Activated T-cell treated with anti-CD3 and anti-CD28 coated beads for 1 hour (primary cell): ENCODE measurements around the gene ZAP70.

ENCODE experiments used
- DNase-seq: peaks from one replicate; pipeline ENCODE4 v3.0.0-alpha.2; 2020; ENCODE audit warnings: low read depth

The ZAP70 gene

DNA sequence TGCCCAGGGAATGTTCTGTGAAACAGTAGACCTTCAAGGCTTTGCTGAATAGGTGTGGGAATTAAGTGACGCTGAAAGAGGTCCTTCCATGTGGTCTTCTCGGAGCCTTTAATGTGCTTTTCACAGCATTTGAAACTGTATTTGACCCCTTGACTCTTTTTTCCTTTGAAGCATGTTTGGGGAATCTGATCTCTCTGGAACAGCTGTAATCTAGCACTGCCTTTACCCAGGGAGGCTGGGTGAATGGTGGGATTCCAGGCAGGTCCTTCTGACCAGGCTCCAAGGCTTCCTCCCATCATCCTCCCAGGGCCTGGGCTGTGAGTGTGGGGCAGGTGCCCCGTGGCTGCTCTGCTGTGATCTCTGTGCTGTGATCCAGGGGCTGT, 4.2 kb downstream of the ZAP70 start:
- DNase-seq, result no peak

DNA sequence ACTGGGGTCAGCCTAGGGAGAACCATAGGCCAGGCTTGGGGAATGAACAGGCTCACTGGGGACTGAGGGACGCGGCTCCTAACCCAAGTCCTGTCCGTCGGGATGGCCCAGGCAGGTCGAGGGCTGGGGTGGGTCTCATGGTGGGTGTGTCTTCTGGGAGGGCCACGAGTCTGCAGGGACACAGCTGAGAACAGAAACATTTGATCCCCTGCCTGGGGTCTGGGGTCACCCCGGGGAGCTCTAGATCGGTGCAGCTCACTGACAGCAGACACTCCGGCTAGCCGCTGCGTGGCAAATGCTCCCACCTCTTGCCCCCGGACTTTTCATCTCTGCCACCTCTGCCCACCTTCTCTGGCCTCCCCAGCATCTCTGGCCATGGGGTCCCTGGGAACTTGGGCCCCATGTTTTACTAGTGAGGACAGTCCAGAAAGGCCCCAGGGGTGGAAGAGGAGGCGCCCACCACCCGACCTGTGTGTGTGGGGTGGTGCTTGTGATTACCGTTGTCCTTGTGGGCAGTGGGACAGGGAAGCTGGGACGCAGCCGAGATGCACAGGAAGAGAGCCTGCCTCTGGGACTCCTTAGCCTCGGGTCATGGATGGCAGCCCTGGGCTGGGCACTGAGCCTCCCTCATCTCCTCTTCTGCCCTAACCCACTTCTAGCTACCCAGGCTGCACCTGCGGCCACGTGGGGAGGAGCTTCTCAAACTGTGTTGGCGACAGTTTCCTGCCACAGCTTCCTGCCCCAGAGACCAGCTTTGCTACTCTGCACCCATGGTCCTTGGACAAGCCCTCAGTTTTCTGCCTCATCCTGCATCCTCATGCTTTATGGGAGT, 4.9 kb downstream of the ZAP70 start:
- peak; percentile 62 for DNase-seq

- no peak for DNase-seq
These were observed 5.6 kb downstream of the ZAP70 start for GRCh38 chr2:97718942-97719341.

GRCh38 chr2:97719362-97720155, 6.2 kb downstream of the ZAP70 start:
- no peak for DNase-seq

GRCh38 chr2:97720746-97721145, 7.4 kb downstream of the ZAP70 start:
- DNase-seq, result no peak

- no peak for DNase-seq
These were observed 8.9 kb downstream of the ZAP70 start for GRCh38 chr2:97722227-97722626.

DNA sequence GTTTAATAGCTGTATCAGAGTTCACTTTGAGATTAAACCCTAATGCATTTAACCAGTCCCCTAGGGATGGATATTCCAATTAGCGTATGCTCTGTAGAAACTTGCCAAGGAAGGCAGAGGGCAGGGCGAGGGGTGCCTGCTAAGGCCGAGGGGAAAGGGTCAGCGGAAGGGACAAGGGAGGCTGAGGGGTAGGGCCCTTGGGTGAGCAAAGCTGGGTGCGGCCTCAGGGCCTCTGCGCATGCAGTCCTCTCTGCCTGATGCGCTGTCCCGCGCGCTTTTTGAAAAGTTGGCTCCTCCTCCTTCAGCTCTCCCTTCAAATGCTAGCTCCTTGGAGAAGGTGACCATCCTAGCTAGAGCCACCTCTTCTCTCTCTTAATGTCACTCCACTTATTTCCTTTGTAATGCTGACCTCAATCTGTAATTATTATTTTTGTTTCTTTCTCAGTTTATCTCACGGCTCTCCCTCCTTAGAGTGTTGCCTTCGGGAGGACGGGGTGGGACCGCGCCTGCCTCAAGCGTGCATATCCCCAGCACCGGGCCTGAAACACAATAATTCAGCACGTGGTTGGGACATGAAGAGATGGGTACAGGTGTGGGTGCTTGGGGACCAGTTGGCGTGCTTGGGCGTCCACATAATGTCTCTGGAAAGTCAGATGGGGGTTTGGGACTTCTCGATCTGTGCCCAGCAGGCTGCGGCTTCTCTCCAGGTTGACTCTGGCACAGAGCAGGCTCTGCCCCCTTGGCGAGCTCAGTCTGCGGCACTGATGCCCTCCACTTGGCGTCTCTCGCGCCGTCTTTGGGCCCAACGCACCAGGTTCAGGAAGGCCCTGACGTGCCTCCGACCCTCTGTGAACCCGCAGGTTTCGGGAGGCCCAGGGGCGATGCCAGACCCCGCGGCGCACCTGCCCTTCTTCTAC, 10.0 kb downstream of the ZAP70 start:
- no peak for DNase-seq

- DNase-seq, result no peak
These were observed 10.7 kb downstream of the ZAP70 start for GRCh38 chr2:97724073-97724410.

GRCh38 chr2:97724501-97724900, 11.1 kb downstream of the ZAP70 start:
- no peak for DNase-seq

GRCh38 chr2:97724946-97725688, 11.7 kb downstream of the ZAP70 start:
- no peak for DNase-seq

GRCh38 chr2:97726261-97727064, 13.1 kb downstream of the ZAP70 start:
- DNase-seq, result no peak

DNA sequence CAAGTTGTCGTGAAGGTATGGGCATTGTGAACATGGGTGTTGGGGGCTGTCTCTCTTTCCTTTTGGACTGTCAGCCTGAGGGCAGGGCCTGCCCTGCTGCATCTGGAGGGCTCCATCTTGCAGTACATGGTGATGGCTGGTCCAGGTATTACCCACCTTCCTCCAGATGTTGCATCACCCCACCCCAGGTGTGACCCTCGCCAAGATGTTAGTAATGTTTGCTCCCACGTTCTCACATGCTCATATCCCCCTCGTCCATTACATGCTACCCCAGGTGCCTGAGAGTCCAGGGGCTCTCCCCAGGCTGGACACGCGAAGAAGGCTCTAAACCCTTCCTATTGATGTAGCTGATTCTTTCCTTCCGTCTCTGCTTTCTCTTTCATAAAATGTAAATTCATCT, 13.9 kb downstream of the ZAP70 start:
- no peak for DNase-seq

GRCh38 chr2:97728091-97728731, 14.8 kb downstream of the ZAP70 start:
- DNase-seq, result no peak

DNA sequence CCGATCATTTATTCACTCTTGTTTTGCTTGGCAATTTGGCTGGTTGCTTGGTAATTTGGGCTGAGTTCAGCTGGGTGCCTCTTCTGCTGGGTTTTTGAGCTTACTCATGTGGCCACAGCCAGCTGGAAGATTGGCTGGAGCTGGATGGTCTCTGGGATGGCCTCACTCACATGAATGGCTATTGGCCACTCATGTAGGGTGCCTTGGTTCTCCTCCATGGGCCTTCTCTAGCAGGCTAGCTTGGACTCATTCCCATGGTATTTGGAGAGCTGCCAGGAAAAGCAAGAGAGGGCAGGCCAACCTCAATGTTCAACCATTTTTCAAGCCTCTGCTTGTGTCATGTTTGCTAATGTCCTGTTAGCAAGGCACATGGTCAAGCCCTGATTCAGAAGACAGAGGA, 16.9 kb downstream of the ZAP70 start:
- DNase-seq, result no peak

DNA sequence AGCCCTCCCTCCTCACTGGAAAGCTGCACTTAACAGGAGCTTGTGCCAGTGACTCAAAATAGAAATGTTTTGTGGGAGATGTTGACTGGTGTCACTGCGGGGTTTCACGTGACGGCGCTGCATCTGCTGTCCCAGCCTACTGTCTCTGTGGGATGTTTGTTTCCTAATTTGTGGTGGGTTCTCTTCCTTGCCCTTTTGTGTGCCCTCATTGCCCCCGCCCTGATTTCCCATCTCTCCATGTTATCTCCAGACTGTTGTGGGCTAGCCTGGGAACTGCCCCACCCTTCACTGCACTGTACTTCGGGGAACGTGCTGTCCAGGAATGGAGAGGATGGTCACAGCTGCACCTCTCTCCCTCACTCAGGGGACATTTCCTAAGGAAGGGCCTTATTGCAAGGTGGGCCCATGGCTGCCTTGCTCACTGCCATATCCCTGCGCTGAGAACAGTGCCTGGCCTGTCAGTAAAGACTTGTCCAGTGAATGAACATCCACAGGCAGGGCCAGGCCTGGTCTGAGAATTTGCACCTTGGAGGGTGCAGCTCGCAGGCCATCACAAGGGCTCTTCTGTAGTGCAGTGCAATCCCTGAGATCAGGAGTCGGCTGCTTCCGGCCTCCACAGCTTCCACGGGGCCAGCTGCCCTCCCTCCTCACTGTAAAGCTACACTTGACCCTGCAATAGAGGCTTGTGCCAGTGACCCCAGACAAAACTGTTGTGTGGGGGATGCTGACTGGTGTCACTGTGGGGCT, 18.1 kb downstream of the ZAP70 start:
- no peak for DNase-seq

DNA sequence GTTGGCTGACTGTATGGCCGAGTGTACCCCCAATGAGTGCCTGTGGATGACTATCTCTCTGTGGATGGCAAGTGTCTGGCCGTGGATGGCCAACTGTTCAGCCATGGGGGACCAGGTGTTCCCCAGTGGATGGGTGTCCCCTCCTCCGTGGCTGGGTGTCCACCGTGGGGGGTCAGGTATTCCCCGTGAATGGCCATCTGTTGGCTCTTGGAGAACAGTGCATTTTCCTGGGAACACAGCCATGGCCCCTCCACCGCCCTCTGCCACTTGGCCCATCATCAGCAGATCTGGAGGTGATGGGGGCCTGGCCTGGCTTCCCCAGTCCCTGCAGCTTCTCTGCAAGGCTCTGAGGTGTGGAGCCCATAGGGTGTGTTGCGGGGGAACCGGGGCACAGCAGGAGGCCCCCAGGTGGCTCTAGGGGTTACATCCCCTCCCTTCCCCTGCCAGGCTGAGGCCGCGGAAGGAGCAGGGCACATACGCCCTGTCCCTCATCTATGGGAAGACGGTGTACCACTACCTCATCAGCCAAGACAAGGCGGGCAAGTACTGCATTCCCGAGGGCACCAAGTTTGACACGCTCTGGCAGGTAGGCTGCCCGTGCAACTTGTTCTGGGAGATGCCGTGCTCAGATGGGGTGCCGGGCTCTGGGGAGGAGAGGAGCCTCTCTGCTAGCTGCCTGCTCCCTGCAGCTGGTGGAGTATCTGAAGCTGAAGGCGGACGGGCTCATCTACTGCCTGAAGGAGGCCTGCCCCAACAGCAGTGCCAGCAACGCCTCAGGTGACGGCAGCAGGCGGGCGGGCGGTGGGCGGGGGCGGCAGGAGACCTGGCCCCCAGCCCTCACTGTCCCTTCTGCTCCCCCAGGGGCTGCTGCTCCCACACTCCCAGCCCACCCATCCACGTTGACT, 19.3 kb downstream of the ZAP70 start:
- no peak for DNase-seq

DNA sequence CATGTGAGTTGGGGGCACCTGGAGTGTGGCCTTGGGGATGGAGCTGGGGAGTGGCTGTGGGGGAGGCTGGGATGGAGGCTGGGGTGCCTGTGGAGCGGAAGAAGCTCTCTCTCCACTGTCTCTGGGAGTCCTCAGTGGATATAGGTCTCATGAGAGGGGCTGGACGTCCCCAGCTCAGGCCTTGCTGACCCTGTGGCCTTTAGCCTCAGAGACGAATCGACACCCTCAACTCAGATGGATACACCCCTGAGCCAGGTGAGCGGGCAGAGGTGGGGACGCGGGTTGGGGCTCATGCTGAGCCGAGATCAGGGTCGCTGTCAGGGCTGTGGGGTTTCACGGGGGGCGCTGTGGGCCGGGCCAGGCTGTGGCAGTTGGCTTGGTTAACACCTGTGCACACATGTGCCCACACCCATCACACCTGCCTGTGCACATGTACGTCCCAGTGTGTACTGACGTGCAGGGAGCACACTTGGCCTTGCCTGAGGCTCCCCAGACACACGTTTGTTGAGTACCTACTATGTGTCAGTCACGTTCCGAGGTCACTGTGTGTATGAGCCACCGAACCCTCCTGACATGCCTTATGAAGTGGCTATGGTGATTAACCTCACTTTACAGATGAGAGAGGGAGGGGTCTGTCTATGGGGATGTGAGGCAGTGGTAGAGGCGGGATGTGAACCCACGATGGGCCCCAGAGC, 20.1 kb downstream of the ZAP70 start:
- DNase-seq, result no peak
